CD4-positive, CD25-positive, alpha-beta regulatory T cell (primary cell): ENCODE data around the gene VTI1A. TPM values are rescaled to one million over a fixed set of nuclear protein-coding genes. Genes with fewer than 3 reads are reported as not detected.

Source experiments
- ATAC-seq, 2 donors: fragments of 150-1000 bp; cut with Tn5 transposase; one replicate each; pipeline ENCODE4 v1.10.0; 2021; ENCODE audit warnings: low read depth in 2 of 2, moderate number of reproducible peaks in 2 of 2, moderate library complexity in 1 of 2
- DNase-seq, 3 donors: peaks; one replicate each; pipeline versions ENCODE4 v3.0.0 to v3.0.0-alpha.2; 2012 to 2022; ENCODE audit warnings: mixed read lengths in 1 of 3
- H3K27ac ChIP-seq: one replicate; pipeline ENCODE4 v1.7.0; 2013; ENCODE audit warnings: mild to moderate bottlenecking, low read length; ENCODE audit not compliant: insufficient read depth, poor library complexity, severe bottlenecking
- H3K27me3 ChIP-seq: one replicate; pipeline ENCODE4 v1.7.0; 2013; ENCODE audit warnings: low read length; ENCODE audit not compliant: control insufficient read depth, insufficient read depth
- H3K36me3 ChIP-seq: one replicate; pipeline ENCODE4 v1.7.0; 2013; ENCODE audit warnings: mild to moderate bottlenecking, low read length, moderate library complexity; ENCODE audit not compliant: control insufficient read depth, insufficient read depth
- H3K4me1 ChIP-seq: 2 replicates; pipeline ENCODE4 v1.7.0; 2013; ENCODE audit warnings: mild to moderate bottlenecking, low read length; ENCODE audit not compliant: insufficient read depth, control insufficient read depth, poor library complexity, severe bottlenecking
- H3K4me3 ChIP-seq: one replicate; pipeline ENCODE4 v1.7.0; 2013; ENCODE audit warnings: low read depth, mild to moderate bottlenecking, low read length, moderate library complexity
- H3K9me3 ChIP-seq, 2 experiments: 1 replicate in 1 of 2; 2 replicates in 1 of 2; pipeline ENCODE4 v1.7.0; 2013; ENCODE audit warnings: low read length in 2 of 2, mild to moderate bottlenecking in 1 of 2, moderate library complexity in 1 of 2; ENCODE audit not compliant: control insufficient read depth in 2 of 2
- H3K27ac Mint-ChIP-seq, 3 donors: one replicate each; pipeline ENCODE4 v1.8.0; 2020 to 2022; ENCODE audit warnings: mild to moderate bottlenecking in 3 of 3, mixed read lengths in 3 of 3, moderate library complexity in 2 of 3
- H3K27me3 Mint-ChIP-seq: one replicate; pipeline ENCODE4 v1.8.0; 2022; ENCODE audit warnings: mild to moderate bottlenecking, mixed read lengths
- H3K36me3 Mint-ChIP-seq: one replicate; pipeline ENCODE4 v1.8.0; 2020; ENCODE audit warnings: mixed read lengths
- H3K4me1 Mint-ChIP-seq, 4 donors: one replicate each; pipeline ENCODE4 v1.8.0; 2020 to 2022; ENCODE audit warnings: mixed read lengths in 4 of 4, mild to moderate bottlenecking in 1 of 4
- H3K4me3 Mint-ChIP-seq, 4 donors: one replicate each; pipeline ENCODE4 v1.8.0; 2020 to 2022; ENCODE audit warnings: mild to moderate bottlenecking in 4 of 4, mixed read lengths in 4 of 4, moderate library complexity in 3 of 4
- H3K9me3 Mint-ChIP-seq, 7 donors: one replicate each; pipeline ENCODE4 v1.8.0; 2020 to 2022; ENCODE audit warnings: mixed read lengths in 7 of 7, mild to moderate bottlenecking in 3 of 7, moderate library complexity in 2 of 7
- polyA plus RNA-seq, 4 donors: library from polyadenylated mRNA; unstranded; fragments of 300-500 nt; fragmentation: Illumina TruSeq; gene quantifications; one replicate each; pipeline ENCODE4 v1.2.3, GENCODE V29; 2021
- total RNA-seq: library from RNA; stranded (reverse); gene quantifications from one replicate; pipeline ENCODE4 v1.2.3, GENCODE V29; 2022

VTI1A gene
- total and polyA plus RNA-seq, 5 donors from 2014 or later = 25.5 to 77.7 (median 35.1) TPM

GRCh38 chr10:112580267-112580666, 133.3 kb downstream of the VTI1A start:
- H3K27ac ChIP-seq = no peak overlapping the region
- no peak overlapping the region for H3K4me3 Mint-ChIP-seq
- DNase-seq (no peak), ATAC-seq (no peak)
- H3K36me3 Mint-ChIP-seq = peaks cover 30% of the 10 kb centered on the region
- no peaks in the 10 kb centered on the region for H3K4me1 ChIP-seq
- H3K4me1 Mint-ChIP-seq = peaks cover 0 to 6% (median 0%) of the 10 kb centered on the region in 4 donors
- peak overlapping the region in 1 of 3 donors; percentile 6 for H3K27ac Mint-ChIP-seq
- peaks cover 3% of the 10 kb centered on the region for H3K36me3 ChIP-seq
- H3K27me3 Mint-ChIP-seq = no peaks in the 10 kb centered on the region
- no peaks in the 10 kb centered on the region for H3K9me3 ChIP-seq
- H3K4me3 ChIP-seq = no peak overlapping the region
- H3K9me3 Mint-ChIP-seq = peaks cover 0 to 2% (median 0%) of the 10 kb centered on the region in 7 donors
- no peaks in the 10 kb centered on the region for H3K27me3 ChIP-seq

- H3K27ac Mint-ChIP-seq = no peak overlapping the region
- H3K9me3 Mint-ChIP-seq = peaks cover 0 to 1% (median 0%) of the 10 kb centered on the region in 7 donors
- ATAC-seq (no peak), DNase-seq (no peak)
- Histone ChIP-seq H3K27ac (no peak overlapping the region), H3K36me3 (peaks cover 3% of the 10 kb centered on the region), H3K27me3 (no peaks in the 10 kb centered on the region), H3K4me1 (no peaks in the 10 kb centered on the region), H3K4me3 (no peak overlapping the region), H3K9me3 (no peaks in the 10 kb centered on the region)
- peaks cover 34% of the 10 kb centered on the region for H3K36me3 Mint-ChIP-seq
- H3K4me3 Mint-ChIP-seq = no peak overlapping the region
- peaks cover 0 to 13% (median 1%) of the 10 kb centered on the region in 4 donors for H3K4me1 Mint-ChIP-seq
- H3K27me3 Mint-ChIP-seq = no peaks in the 10 kb centered on the region
These were observed 134.9 kb downstream of the VTI1A start for GRCh38 chr10:112581921-112582320.

- peaks cover 0 to 13% (median 2%) of the 10 kb centered on the region in 4 donors for H3K4me1 Mint-ChIP-seq
- H3K9me3 ChIP-seq = no peaks in the 10 kb centered on the region
- ATAC-seq (no peak), DNase-seq (no peak)
- no peaks in the 10 kb centered on the region for H3K27me3 Mint-ChIP-seq
- H3K36me3 Mint-ChIP-seq = peaks cover 34% of the 10 kb centered on the region
- no peaks in the 10 kb centered on the region for H3K4me1 ChIP-seq
- H3K4me3 ChIP-seq = no peak overlapping the region
- H3K9me3 Mint-ChIP-seq = no peaks in the 10 kb centered on the region
- no peak overlapping the region for H3K27ac ChIP-seq
- peaks cover 3% of the 10 kb centered on the region for H3K36me3 ChIP-seq
- no peaks in the 10 kb centered on the region for H3K27me3 ChIP-seq
- peak overlapping the region in 1 of 3 donors; percentile 29 for H3K27ac Mint-ChIP-seq
- H3K4me3 Mint-ChIP-seq = no peak overlapping the region
These were observed 136.4 kb downstream of the VTI1A start for GRCh38 chr10:112583236-112583939.

- no peak for DNase-seq
- Histone ChIP-seq H3K9me3 (no peaks in the 10 kb centered on the region), H3K4me3 (no peak overlapping the region), H3K27me3 (no peaks in the 10 kb centered on the region), H3K4me1 (no peaks in the 10 kb centered on the region), H3K36me3 (peaks cover 3% of the 10 kb centered on the region), H3K27ac (no peak overlapping the region)
- Mint-ChIP-seq H3K36me3 (peaks cover 36% of the 10 kb centered on the region), H3K4me1 (peaks cover 0 to 13% (median 2%) of the 10 kb centered on the region in 4 donors), H3K27ac (no peak overlapping the region), H3K27me3 (no peaks in the 10 kb centered on the region), H3K9me3 (no peaks in the 10 kb centered on the region), H3K4me3 (no peak overlapping the region)
- ATAC-seq = no peak
These were observed 137.3 kb downstream of the VTI1A start for GRCh38 chr10:112584276-112584675.

GRCh38 chr10:112585126-112585525, 138.1 kb downstream of the VTI1A start:
- ATAC-seq (no peak), DNase-seq (no peak)
- Mint-ChIP-seq H3K4me3 (no peak overlapping the region), H3K36me3 (peaks cover 35% of the 10 kb centered on the region), H3K27me3 (no peaks in the 10 kb centered on the region), H3K27ac (no peak overlapping the region), H3K4me1 (peaks cover 0 to 11% (median 2%) of the 10 kb centered on the region in 4 donors), H3K9me3 (no peaks in the 10 kb centered on the region)
- no peaks in the 10 kb centered on the region for H3K4me1 ChIP-seq
- H3K27me3 ChIP-seq = no peaks in the 10 kb centered on the region
- H3K27ac ChIP-seq = no peak overlapping the region
- no peaks in the 10 kb centered on the region for H3K9me3 ChIP-seq
- H3K4me3 ChIP-seq = no peak overlapping the region
- H3K36me3 ChIP-seq = peaks cover 3% of the 10 kb centered on the region

GRCh38 chr10:112585960-112586359, 138.9 kb downstream of the VTI1A start:
- no peak overlapping the region for H3K27ac Mint-ChIP-seq
- no peaks in the 10 kb centered on the region for H3K27me3 Mint-ChIP-seq
- Histone ChIP-seq H3K36me3 (no peaks in the 10 kb centered on the region), H3K9me3 (no peaks in the 10 kb centered on the region), H3K27ac (no peak overlapping the region), H3K4me3 (no peak overlapping the region), H3K4me1 (no peaks in the 10 kb centered on the region), H3K27me3 (no peaks in the 10 kb centered on the region)
- no peaks in the 10 kb centered on the region for H3K9me3 Mint-ChIP-seq
- ATAC-seq (no peak), DNase-seq (no peak)
- H3K4me3 Mint-ChIP-seq = no peak overlapping the region
- H3K36me3 Mint-ChIP-seq = peaks cover 29% of the 10 kb centered on the region
- H3K4me1 Mint-ChIP-seq = peaks cover 0 to 12% (median 2%) of the 10 kb centered on the region in 4 donors

- H3K27ac Mint-ChIP-seq = no peak overlapping the region
- H3K4me3 ChIP-seq = no peak overlapping the region
- peaks cover 0 to 17% (median 2%) of the 10 kb centered on the region in 4 donors for H3K4me1 Mint-ChIP-seq
- H3K36me3 ChIP-seq = no peaks in the 10 kb centered on the region
- peaks cover 0 to 3% (median 1%) of the 10 kb centered on the region in 7 donors for H3K9me3 Mint-ChIP-seq
- H3K9me3 ChIP-seq = no peaks in the 10 kb centered on the region
- H3K27ac ChIP-seq = no peak overlapping the region
- DNase-seq = no peak
- H3K27me3 ChIP-seq = no peaks in the 10 kb centered on the region
- ATAC-seq = no peak
- H3K27me3 Mint-ChIP-seq = no peaks in the 10 kb centered on the region
- H3K4me3 Mint-ChIP-seq = no peak overlapping the region
- no peaks in the 10 kb centered on the region for H3K4me1 ChIP-seq
- peaks cover 41% of the 10 kb centered on the region for H3K36me3 Mint-ChIP-seq
These were observed 140.7 kb downstream of the VTI1A start for GRCh38 chr10:112587729-112588128.
